NOMO-1 treated with dmso at 0.1 percent for 144 hours (cell line): ENCODE data around the gene FRYL.
"Not testable (repeated sequence)": the region's sequence is repeated elsewhere in the genome, so short reads cannot be mapped to it uniquely, and the experiment has no call there.

Experiments used
- DNase-seq: peaks from one replicate; lab custom pipeline; 2025; ENCODE audit not compliant: unreplicated experiment; lab: John Stamatoyannopoulos, UW

The FRYL gene

GRCh38 chr4:48748949-48749596 is 31.0 kb downstream of the FRYL start:
- DNase-seq, result no peak

GRCh38 chr4:48746608-48747362 is 33.3 kb downstream of the FRYL start:
- DNase-seq, result no peak

- not testable (repeated sequence) for DNase-seq
Measured at GRCh38 chr4:48745223-48745622, 34.9 kb downstream of the FRYL start.

- DNase-seq, result no peak
Measured at GRCh38 chr4:48742412-48742811, 37.7 kb downstream of the FRYL start.

GRCh38 chr4:48739560-48740019 is 40.5 kb downstream of the FRYL start:
- DNase-seq, result no peak

GRCh38 chr4:48738856-48739255 is 41.2 kb downstream of the FRYL start:
- no peak for DNase-seq

- DNase-seq, result not testable (repeated sequence)
Measured at GRCh38 chr4:48728906-48729496, 51.1 kb downstream of the FRYL start.

- DNase-seq, result no peak
Measured at GRCh38 chr4:48727666-48728459, 52.2 kb downstream of the FRYL start.

GRCh38 chr4:48725414-48725813 is 54.7 kb downstream of the FRYL start:
- no peak for DNase-seq

GRCh38 chr4:48722509-48723446 is 57.3 kb downstream of the FRYL start:
- DNase-seq, result no peak

- no peak for DNase-seq
Measured at GRCh38 chr4:48720459-48720858, 59.6 kb downstream of the FRYL start.

- no peak for DNase-seq
Measured at GRCh38 chr4:48718818-48719465, 61.1 kb downstream of the FRYL start.

GRCh38 chr4:48716285-48716684 is 63.8 kb downstream of the FRYL start:
- DNase-seq, result not testable (repeated sequence)

GRCh38 chr4:48710446-48711209 is 69.5 kb downstream of the FRYL start:
- no peak for DNase-seq

GRCh38 chr4:48709901-48710300 is 70.2 kb downstream of the FRYL start:
- no peak for DNase-seq

- no peak for DNase-seq
Measured at GRCh38 chr4:48708610-48709009, 71.5 kb downstream of the FRYL start.

GRCh38 chr4:48706736-48707135 is 73.3 kb downstream of the FRYL start:
- DNase-seq, result no peak

GRCh38 chr4:48705609-48706008 is 74.5 kb downstream of the FRYL start:
- no peak for DNase-seq
